Measurements from ENCODE around the gene PTGR2. TPM values are rescaled to one million over a fixed set of nuclear protein-coding genes. Genes with fewer than 3 reads are reported as not detected.

PTGR2 gene
- total and polyA plus RNA-seq, 2 of the 8 experiments (the other 6 are each of a cell fraction or from before 2014, with no cell fraction given), result 6.0 to 17.5 TPM

DNA sequence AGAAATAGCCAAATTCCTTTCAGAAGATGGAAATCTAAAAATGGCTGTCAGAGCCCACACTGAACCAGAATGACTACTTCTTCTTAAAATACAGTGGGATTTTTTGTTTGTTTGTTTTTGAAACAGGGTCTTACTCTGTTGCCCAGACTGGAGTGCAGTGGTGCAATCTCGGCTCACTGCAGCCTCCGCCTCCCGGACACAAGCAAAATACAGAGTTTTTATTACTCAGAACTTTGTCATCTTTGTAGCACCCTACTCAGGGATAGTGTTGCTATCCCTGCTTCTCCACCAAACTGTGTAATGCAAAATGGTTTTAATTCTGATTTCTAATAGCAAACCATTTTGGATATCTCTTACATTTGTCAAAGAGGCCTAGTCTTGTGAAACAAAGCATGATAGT, 51.4 kb downstream of the PTGR2 start:
- Histone ChIP-seq H3K14ac (ENCODE audit: insufficient read length) (no peak overlapping the region), H3K56ac (replicated peaks; ENCODE audit: insufficient read length, low read depth, low read length) (no peak overlapping the region), H2BK120ac (replicated peaks; ENCODE audit: low read depth, low read length) (no peak overlapping the region), H4K5ac (ENCODE audit: insufficient read length, low read depth, low read length) (no peak overlapping the region), H3K4me3 (ENCODE audit: extremely low read depth in 1 of 4, insufficient read depth in 2 of 4, low read depth in 3 of 4, low read length in 4 of 4) (no peak overlapping the region), H2BK20ac (ENCODE audit: low read length) (no peak overlapping the region), H2BK15ac (ENCODE audit: low read length) (no peak overlapping the region), H3K9me3 (ENCODE audit: insufficient read depth in 2 of 2, low read depth in 1 of 2, low read length in 1 of 2) (no peaks in the 10 kb centered on the region), H3K23me2 (ENCODE audit: low read depth, low read length) (no peaks in the 10 kb centered on the region), H3K36me3 (ENCODE audit: control insufficient read depth in 2 of 4, insufficient read depth in 4 of 4, low read length in 3 of 4) (peaks cover under 1 to 57% (median 27%) of the 10 kb centered on the region in 4 experiments; a peak in 7 of 8 replicates), H3K4me1 (replicated peaks in 1 of 4; ENCODE audit: control insufficient read depth in 3 of 4, insufficient read depth in 4 of 4, low read length in 3 of 4) (no peaks in the 10 kb centered on the region), H3K4ac (replicated peaks; ENCODE audit: insufficient read length, low read depth, low read length) (no peak overlapping the region), H3K9ac (replicated peaks in 1 of 4; ENCODE audit: extremely low read depth in 1 of 4, low read depth in 3 of 4, low read length in 3 of 4) (no peak overlapping the region), H3K27ac (ENCODE audit: low read depth, low read length) (no peak overlapping the region), H3K23ac (ENCODE audit: insufficient read length) (no peak overlapping the region), H2AK5ac (ENCODE audit: low read depth, low read length) (no peak overlapping the region), H2AFZ (ENCODE audit: low read length) (no peak overlapping the region), H2BK12ac (ENCODE audit: low read depth, low read length) (no peak overlapping the region), H3K27me3 (replicated peaks in 1 of 4; ENCODE audit: control insufficient read depth in 3 of 4, extremely low read depth in 1 of 4, insufficient read depth in 3 of 4, low read length in 3 of 4) (no peaks in the 10 kb centered on the region), H4K20me1 (replicated peaks in 1 of 2; ENCODE audit: control insufficient read depth in 1 of 2, insufficient read depth in 2 of 2, low read length in 2 of 2) (no peaks in the 10 kb centered on the region), H3K79me2 (ENCODE audit: control insufficient read depth in 1 of 2, insufficient read depth in 2 of 2, low read length in 2 of 2) (no peaks in the 10 kb centered on the region), H4K91ac (replicated peaks; ENCODE audit: insufficient read length, low read length) (no peak overlapping the region), H3K4me2 (ENCODE audit: insufficient read depth in 1 of 2, low read depth in 2 of 2, low read length in 2 of 2) (no peak overlapping the region), H3K18ac (ENCODE audit: extremely low read depth, low read length) (no peak overlapping the region), H2BK5ac (ENCODE audit: low read depth, low read length) (no peak overlapping the region), H4K8ac (ENCODE audit: extremely low read depth, insufficient read depth, low read length) (no peak overlapping the region), H3K79me1 (ENCODE audit: low read depth, low read length) (no peaks in the 10 kb centered on the region)
- WGBS, 2 experiments (ENCODE audit: extremely low coverage in 1 of 2, insufficient coverage in 1 of 2, insufficient read length in 1 of 2, insufficient replicate concordance in 2 of 2, low coverage in 1 of 2, low lambda C conversion rate in 2 of 2, missing lambda C conversion rate in 1 of 2), result 86% methylated on average over 3 of the region's 3 CpGs; no CpG with 5 or more reads in 1 of the 2 experiments
- CTCF ChIA-PET (ENCODE audit: partially characterized antibody), result interaction anchor here (0.7 kb wide), 1 partner anchor 145 kb away, joined by 3 read pairs; no protein-coding TSS in a partner anchor
- no peak for TF ChIP-seq POLR2AphosphoS5 (IDR thresholded peaks at IDR 0.05; ENCODE audit: low read depth, low read length)
- TF ChIP-seq SIX5 (IDR thresholded peaks at IDR 0.05; ENCODE audit: low read depth, low read length), result no peak
- no peak for TF ChIP-seq TCF12 (IDR thresholded peaks at IDR 0.05; ENCODE audit: low read depth, low read length)
- FAIRE-seq (no peak), DNase-seq (ENCODE audit: low read depth in 1 of 2, low spot score in 2 of 2) (no peak)
- POLR2A ChIA-PET (ENCODE audit: partially characterized antibody), result no interaction called here
